ENCODE data around the gene APBB3.

APBB3 gene

DNA sequence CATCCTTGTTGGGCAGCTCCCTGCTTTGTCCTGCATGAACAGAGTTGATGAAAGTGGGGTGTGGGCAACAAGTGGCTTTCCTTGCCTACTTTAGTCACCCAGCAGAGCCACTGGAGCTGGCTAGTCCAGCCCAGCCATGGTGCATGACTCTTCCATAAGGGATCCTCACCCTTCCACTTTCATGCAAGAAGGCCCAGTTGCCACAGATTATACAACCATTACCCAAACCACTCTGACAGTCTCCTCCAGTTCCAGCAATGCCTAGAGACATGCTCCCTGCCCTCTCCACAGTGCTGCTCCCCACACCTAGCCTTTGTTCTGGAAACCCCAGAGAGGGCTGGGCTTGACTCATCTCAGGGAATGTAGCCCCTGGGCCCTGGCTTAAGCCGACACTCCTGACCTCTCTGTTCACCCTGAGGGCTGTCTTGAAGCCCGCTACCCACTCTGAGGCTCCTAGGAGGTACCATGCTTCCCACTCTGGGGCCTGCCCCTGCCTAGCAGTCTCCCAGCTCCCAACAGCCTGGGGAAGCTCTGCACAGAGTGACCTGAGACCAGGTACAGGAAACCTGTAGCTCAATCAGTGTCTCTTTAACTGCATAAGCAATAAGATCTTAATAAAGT lies 4.2 kb upstream of the APBB3 start:
- H3K56ac ChIP-seq (ENCODE audit: low read length) = no peak overlapping the region
- no peak overlapping the region for H3K4ac ChIP-seq (ENCODE audit: low read depth, low read length)
- H2BK120ac ChIP-seq (ENCODE audit: low read depth, low read length) = no peak overlapping the region
- H3K4me2 ChIP-seq (ENCODE audit: low read length) = no peak overlapping the region
- no peak overlapping the region for H3K4me3 ChIP-seq (ENCODE audit: low read length)
- H3K79me1 ChIP-seq (ENCODE audit: low read length) = peaks cover 12% of the 10 kb centered on the region
- H3K79me2 ChIP-seq (ENCODE audit: control insufficient read depth, insufficient read depth, low read length) = peaks cover 5% of the 10 kb centered on the region
- no peak for DNase-seq
- no CpG with 5 or more reads among the region's 2 CpGs for WGBS (ENCODE audit: extremely low coverage, insufficient coverage, low lambda C conversion rate)
- no peak overlapping the region for H3K9ac ChIP-seq (ENCODE audit: low read length)
- H3K27me3 ChIP-seq (ENCODE audit: insufficient read depth, low read length, poor library complexity) = no peaks in the 10 kb centered on the region
- H2BK15ac ChIP-seq (replicated peaks; ENCODE audit: low read depth) = no peak overlapping the region
- no peak overlapping the region for H4K8ac ChIP-seq (ENCODE audit: low read depth, low read length)
- no peak overlapping the region for H3K27ac ChIP-seq (ENCODE audit: low read depth, low read length)
- no peak overlapping the region for H2BK5ac ChIP-seq (ENCODE audit: low read length)
- H3K18ac ChIP-seq (ENCODE audit: low read length) = no peak overlapping the region
- no peak overlapping the region for H4K5ac ChIP-seq (ENCODE audit: low read length)
- peaks cover 3% of the 10 kb centered on the region for H3K36me3 ChIP-seq (ENCODE audit: control insufficient read depth, insufficient read depth, low read length)
- no peak overlapping the region for H2AK5ac ChIP-seq (ENCODE audit: low read length)
- peaks cover 12% of the 10 kb centered on the region for H3K4me1 ChIP-seq (ENCODE audit: control insufficient read depth, low read depth, low read length)
- H3K23ac ChIP-seq (ENCODE audit: low read length) = no peak overlapping the region

DNA sequence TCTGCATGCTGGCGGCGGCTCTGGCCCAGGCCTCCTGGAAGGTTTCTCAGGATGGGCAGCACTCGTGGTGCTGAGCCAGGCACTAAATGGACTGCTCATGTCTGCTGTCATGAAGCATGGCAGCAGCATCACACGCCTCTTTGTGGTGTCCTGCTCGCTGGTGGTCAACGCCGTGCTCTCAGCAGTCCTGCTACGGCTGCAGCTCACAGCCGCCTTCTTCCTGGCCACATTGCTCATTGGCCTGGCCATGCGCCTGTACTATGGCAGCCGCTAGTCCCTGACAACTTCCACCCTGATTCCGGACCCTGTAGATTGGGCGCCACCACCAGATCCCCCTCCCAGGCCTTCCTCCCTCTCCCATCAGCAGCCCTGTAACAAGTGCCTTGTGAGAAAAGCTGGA lies 3.5 kb upstream of the APBB3 start:
- no peak overlapping the region for H3K56ac ChIP-seq (ENCODE audit: low read length)
- no peak overlapping the region for H3K4me3 ChIP-seq (ENCODE audit: low read length)
- no peak overlapping the region for H2BK5ac ChIP-seq (ENCODE audit: low read length)
- no peak overlapping the region for H2AK5ac ChIP-seq (ENCODE audit: low read length)
- no peak for DNase-seq
- peaks cover 3% of the 10 kb centered on the region for H3K36me3 ChIP-seq (ENCODE audit: control insufficient read depth, insufficient read depth, low read length)
- H3K4ac ChIP-seq (ENCODE audit: low read depth, low read length) = no peak overlapping the region
- H3K4me2 ChIP-seq (ENCODE audit: low read length) = no peak overlapping the region
- H3K18ac ChIP-seq (ENCODE audit: low read length) = no peak overlapping the region
- no peak overlapping the region for H2BK15ac ChIP-seq (replicated peaks; ENCODE audit: low read depth)
- H3K27ac ChIP-seq (ENCODE audit: low read depth, low read length) = no peak overlapping the region
- no peak overlapping the region for H3K9ac ChIP-seq (ENCODE audit: low read length)
- H3K79me1 ChIP-seq (ENCODE audit: low read length) = peaks cover 12% of the 10 kb centered on the region
- H3K27me3 ChIP-seq (ENCODE audit: insufficient read depth, low read length, poor library complexity) = no peaks in the 10 kb centered on the region
- H3K23ac ChIP-seq (ENCODE audit: low read length) = no peak overlapping the region
- WGBS (ENCODE audit: extremely low coverage, insufficient coverage, low lambda C conversion rate) = no CpG with 5 or more reads among the region's 13 CpGs
- H3K4me1 ChIP-seq (ENCODE audit: control insufficient read depth, low read depth, low read length) = peaks cover 14% of the 10 kb centered on the region
- H2BK120ac ChIP-seq (ENCODE audit: low read depth, low read length) = no peak overlapping the region
- peaks cover 5% of the 10 kb centered on the region for H3K79me2 ChIP-seq (ENCODE audit: control insufficient read depth, insufficient read depth, low read length)
- no peak overlapping the region for H4K5ac ChIP-seq (ENCODE audit: low read length)
- H4K8ac ChIP-seq (ENCODE audit: low read depth, low read length) = no peak overlapping the region

- WGBS (ENCODE audit: extremely low coverage, insufficient coverage, low lambda C conversion rate) = no CpG with 5 or more reads among the region's 22 CpGs
- Histone ChIP-seq H3K23ac (ENCODE audit: low read length) (no peak overlapping the region), H3K4me1 (ENCODE audit: control insufficient read depth, low read depth, low read length) (peaks cover 14% of the 10 kb centered on the region), H2BK120ac (ENCODE audit: low read depth, low read length) (no peak overlapping the region), H2BK15ac (replicated peaks; ENCODE audit: low read depth) (no peak overlapping the region), H3K4me2 (ENCODE audit: low read length) (no peak overlapping the region), H3K79me1 (ENCODE audit: low read length) (peaks cover 12% of the 10 kb centered on the region), H3K27ac (ENCODE audit: low read depth, low read length) (no peak overlapping the region), H3K18ac (ENCODE audit: low read length) (no peak overlapping the region), H4K5ac (ENCODE audit: low read length) (no peak overlapping the region), H3K9ac (ENCODE audit: low read length) (no peak overlapping the region), H3K56ac (ENCODE audit: low read length) (no peak overlapping the region), H2AK5ac (ENCODE audit: low read length) (no peak overlapping the region), H3K4ac (ENCODE audit: low read depth, low read length) (no peak overlapping the region), H3K27me3 (ENCODE audit: insufficient read depth, low read length, poor library complexity) (no peaks in the 10 kb centered on the region), H3K36me3 (ENCODE audit: control insufficient read depth, insufficient read depth, low read length) (peaks cover 3% of the 10 kb centered on the region), H3K79me2 (ENCODE audit: control insufficient read depth, insufficient read depth, low read length) (peaks cover 5% of the 10 kb centered on the region), H2BK5ac (ENCODE audit: low read length) (no peak overlapping the region), H3K4me3 (ENCODE audit: low read length) (no peak overlapping the region), H4K8ac (ENCODE audit: low read depth, low read length) (no peak overlapping the region)
- no peak for DNase-seq
These were observed 2.9 kb upstream of the APBB3 start for GRCh38 chr5:140567136-140567818.

DNA sequence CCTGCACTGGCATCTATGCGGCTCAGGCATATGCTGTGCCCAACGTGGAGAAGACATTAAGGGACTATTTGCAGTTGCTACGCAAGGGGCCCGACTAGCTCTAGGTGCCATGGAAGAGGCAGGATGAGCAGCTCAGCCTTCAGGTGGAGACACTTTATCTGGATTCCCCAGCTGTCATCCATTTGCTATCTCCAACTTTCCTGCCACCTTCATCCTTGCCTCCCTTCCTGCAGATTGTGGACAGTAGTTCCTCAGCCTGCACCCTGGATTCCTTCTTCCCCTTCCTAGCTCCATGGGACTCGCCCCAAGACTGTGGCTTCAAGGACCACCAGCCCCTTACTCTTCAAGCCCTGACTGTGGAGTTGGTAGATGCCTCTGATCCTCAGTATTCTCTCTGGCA lies 2.3 kb upstream of the APBB3 start:
- WGBS (ENCODE audit: extremely low coverage, insufficient coverage, low lambda C conversion rate) = no CpG with 5 or more reads among the region's 5 CpGs

GRCh38 chr5:140565780-140566095 lies 1.3 kb upstream of the APBB3 start:
- no peak overlapping the region for H3K27ac ChIP-seq (ENCODE audit: low read depth, low read length)
- peaks cover 14% of the 10 kb centered on the region for H3K4me1 ChIP-seq (ENCODE audit: control insufficient read depth, low read depth, low read length)
- no peak overlapping the region for H2BK5ac ChIP-seq (ENCODE audit: low read length)
- no peak overlapping the region for H4K8ac ChIP-seq (ENCODE audit: low read depth, low read length)
- H2AK5ac ChIP-seq (ENCODE audit: low read length) = no peak overlapping the region
- no peak overlapping the region for H4K5ac ChIP-seq (ENCODE audit: low read length)
- WGBS (ENCODE audit: extremely low coverage, insufficient coverage, low lambda C conversion rate) = no CpG with 5 or more reads among the region's 4 CpGs
- H3K56ac ChIP-seq (ENCODE audit: low read length) = peak overlapping the region; percentile 98
- H3K23ac ChIP-seq (ENCODE audit: low read length) = no peak overlapping the region
- H2BK120ac ChIP-seq (ENCODE audit: low read depth, low read length) = no peak overlapping the region
- peaks cover 12% of the 10 kb centered on the region for H3K79me1 ChIP-seq (ENCODE audit: low read length)
- H2BK15ac ChIP-seq (replicated peaks; ENCODE audit: low read depth) = no peak overlapping the region
- H3K79me2 ChIP-seq (ENCODE audit: control insufficient read depth, insufficient read depth, low read length) = peaks cover 5% of the 10 kb centered on the region
- peak; percentile 44 for DNase-seq
- H3K9ac ChIP-seq (ENCODE audit: low read length) = peak overlapping the region; percentile 98
- peak overlapping the region; percentile 90 for H3K4me2 ChIP-seq (ENCODE audit: low read length)
- H3K36me3 ChIP-seq (ENCODE audit: control insufficient read depth, insufficient read depth, low read length) = peaks cover 3% of the 10 kb centered on the region
- H3K4ac ChIP-seq (ENCODE audit: low read depth, low read length) = peak overlapping the region; percentile 46
- no peak overlapping the region for H3K4me3 ChIP-seq (ENCODE audit: low read length)
- H3K18ac ChIP-seq (ENCODE audit: low read length) = no peak overlapping the region
- no peaks in the 10 kb centered on the region for H3K27me3 ChIP-seq (ENCODE audit: insufficient read depth, low read length, poor library complexity)

More for the DNA sequence above, 2.3 kb upstream of the APBB3 start:
- H3K36me3 ChIP-seq (ENCODE audit: control insufficient read depth, insufficient read depth, low read length) = peaks cover 3% of the 10 kb centered on the region
- no peak overlapping the region for H2BK5ac ChIP-seq (ENCODE audit: low read length)
- H3K27ac ChIP-seq (ENCODE audit: low read depth, low read length) = no peak overlapping the region
- no peak overlapping the region for H3K4me3 ChIP-seq (ENCODE audit: low read length)
- H3K27me3 ChIP-seq (ENCODE audit: insufficient read depth, low read length, poor library complexity) = no peaks in the 10 kb centered on the region
- H2BK15ac ChIP-seq (replicated peaks; ENCODE audit: low read depth) = no peak overlapping the region
- no peak overlapping the region for H4K5ac ChIP-seq (ENCODE audit: low read length)
- H3K4me2 ChIP-seq (ENCODE audit: low read length) = no peak overlapping the region
- H3K23ac ChIP-seq (ENCODE audit: low read length) = no peak overlapping the region
- no peak overlapping the region for H2BK120ac ChIP-seq (ENCODE audit: low read depth, low read length)
- peaks cover 14% of the 10 kb centered on the region for H3K4me1 ChIP-seq (ENCODE audit: control insufficient read depth, low read depth, low read length)
- no peak overlapping the region for H3K4ac ChIP-seq (ENCODE audit: low read depth, low read length)
- no peak overlapping the region for H3K56ac ChIP-seq (ENCODE audit: low read length)
- H2AK5ac ChIP-seq (ENCODE audit: low read length) = no peak overlapping the region
- peaks cover 5% of the 10 kb centered on the region for H3K79me2 ChIP-seq (ENCODE audit: control insufficient read depth, insufficient read depth, low read length)
- no peak overlapping the region for H3K18ac ChIP-seq (ENCODE audit: low read length)
- no peak overlapping the region for H3K9ac ChIP-seq (ENCODE audit: low read length)
- peaks cover 12% of the 10 kb centered on the region for H3K79me1 ChIP-seq (ENCODE audit: low read length)
- no peak overlapping the region for H4K8ac ChIP-seq (ENCODE audit: low read depth, low read length)
- no peak for DNase-seq

Data from mesendoderm (in vitro differentiated cells).